T-helper 17 cell (primary cell): ENCODE results near the gene SRGAP2B. TPM values are rescaled to one million over a fixed set of nuclear protein-coding genes. Genes with fewer than 3 reads are reported as not detected.
"Not testable (repeated sequence)": the region's sequence is repeated elsewhere in the genome, so short reads cannot be mapped to it uniquely, and the experiment has no call there.

Source experiments
- ATAC-seq: fragments of 150-1000 bp; cut with Tn5 transposase; 2 replicates; pipeline ENCODE4 v1.10.0; 2021; ENCODE audit warnings: mild to moderate bottlenecking, moderate library complexity
- DNase-seq, 3 donors: peaks; one replicate each; pipeline versions ENCODE4 v3.0.0 to v3.0.0-alpha.2; 2020 to 2021
- H3K9me3 ChIP-seq: one replicate; pipeline ENCODE4 v1.7.0; 2013; ENCODE audit warnings: low read length, mild to moderate bottlenecking; ENCODE audit not compliant: control insufficient read depth, poor library complexity, severe bottlenecking
- H3K27ac Mint-ChIP-seq: one replicate; pipeline ENCODE4 v1.8.0; 2022; ENCODE audit warnings: mild to moderate bottlenecking, moderate library complexity, mixed read lengths
- H3K27me3 Mint-ChIP-seq: one replicate; pipeline ENCODE4 v1.8.0; 2022; ENCODE audit warnings: mixed read lengths
- H3K36me3 Mint-ChIP-seq: one replicate; pipeline ENCODE4 v1.8.0; 2022; ENCODE audit warnings: low read depth, mixed read lengths
- H3K4me1 Mint-ChIP-seq: one replicate; pipeline ENCODE4 v1.8.0; 2022; ENCODE audit warnings: mild to moderate bottlenecking, mixed read lengths
- H3K4me3 Mint-ChIP-seq: one replicate; pipeline ENCODE4 v1.8.0; 2022; ENCODE audit warnings: mild to moderate bottlenecking, moderate library complexity, mixed read lengths
- total RNA-seq, 4 donors: library from RNA in 2 of 4; stranded (reverse) in 2 of 4; gene quantifications; one replicate each; pipeline ENCODE4 v1.2.3 and lab custom pipeline; 2022 to 2026

SRGAP2B gene
- total RNA-seq, 2 donors from 2014 or later, result 22.5 to 23.0 TPM

- ATAC-seq, H3K9me3 ChIP-seq, H3K4me3 Mint-ChIP-seq, DNase-seq, H3K36me3 Mint-ChIP-seq, H3K27me3 Mint-ChIP-seq, H3K4me1 Mint-ChIP-seq, H3K27ac Mint-ChIP-seq: not testable (repeated sequence)
Observed at GRCh38 chr1:145010580-145010979, 84.5 kb downstream of the SRGAP2B start.

GRCh38 chr1:145009928-145010327 is 85.2 kb downstream of the SRGAP2B start:
- H3K36me3 Mint-ChIP-seq, DNase-seq, H3K9me3 ChIP-seq, H3K4me1 Mint-ChIP-seq, H3K27me3 Mint-ChIP-seq, H3K27ac Mint-ChIP-seq: not testable (repeated sequence)
- peak overlapping the region; percentile 60 for H3K4me3 Mint-ChIP-seq
- ATAC-seq, result peak; percentile 63

GRCh38 chr1:145008388-145008787 is 86.7 kb downstream of the SRGAP2B start:
- not testable (repeated sequence) for H3K4me1 Mint-ChIP-seq, H3K27me3 Mint-ChIP-seq, H3K9me3 ChIP-seq, DNase-seq, H3K27ac Mint-ChIP-seq, H3K4me3 Mint-ChIP-seq, H3K36me3 Mint-ChIP-seq
- ATAC-seq, result peak; percentile 64

- not testable (repeated sequence) for H3K4me3 Mint-ChIP-seq, H3K36me3 Mint-ChIP-seq, H3K27me3 Mint-ChIP-seq, H3K9me3 ChIP-seq, ATAC-seq, H3K27ac Mint-ChIP-seq, H3K4me1 Mint-ChIP-seq, DNase-seq
Observed at GRCh38 chr1:145005142-145005541, 90.0 kb downstream of the SRGAP2B start.

GRCh38 chr1:145001381-145001780 is 93.7 kb downstream of the SRGAP2B start:
- H3K27ac Mint-ChIP-seq, DNase-seq, H3K9me3 ChIP-seq, H3K4me3 Mint-ChIP-seq, H3K36me3 Mint-ChIP-seq, H3K4me1 Mint-ChIP-seq, H3K27me3 Mint-ChIP-seq, ATAC-seq: not testable (repeated sequence)

- not testable (repeated sequence) for H3K27ac Mint-ChIP-seq, H3K4me3 Mint-ChIP-seq, DNase-seq, ATAC-seq, H3K36me3 Mint-ChIP-seq, H3K4me1 Mint-ChIP-seq, H3K27me3 Mint-ChIP-seq, H3K9me3 ChIP-seq
Observed at GRCh38 chr1:145000743-145001326, 94.3 kb downstream of the SRGAP2B start.

GRCh38 chr1:145000074-145000742 is 94.9 kb downstream of the SRGAP2B start:
- H3K27ac Mint-ChIP-seq, H3K36me3 Mint-ChIP-seq, DNase-seq, ATAC-seq, H3K9me3 ChIP-seq, H3K4me3 Mint-ChIP-seq, H3K27me3 Mint-ChIP-seq, H3K4me1 Mint-ChIP-seq: not testable (repeated sequence)

- ATAC-seq, H3K9me3 ChIP-seq, H3K4me3 Mint-ChIP-seq, H3K27ac Mint-ChIP-seq, H3K4me1 Mint-ChIP-seq, DNase-seq, H3K27me3 Mint-ChIP-seq, H3K36me3 Mint-ChIP-seq: not testable (repeated sequence)
Observed at GRCh38 chr1:144998981-144999273, 96.2 kb downstream of the SRGAP2B start.

GRCh38 chr1:144998134-144998980 is 96.8 kb downstream of the SRGAP2B start:
- H3K27me3 Mint-ChIP-seq, H3K4me1 Mint-ChIP-seq, ATAC-seq, H3K4me3 Mint-ChIP-seq, H3K27ac Mint-ChIP-seq, H3K9me3 ChIP-seq, DNase-seq, H3K36me3 Mint-ChIP-seq: not testable (repeated sequence)

GRCh38 chr1:144995833-144996410 is 99.2 kb downstream of the SRGAP2B start:
- H3K36me3 Mint-ChIP-seq, H3K27me3 Mint-ChIP-seq, H3K27ac Mint-ChIP-seq, ATAC-seq, H3K4me1 Mint-ChIP-seq, H3K9me3 ChIP-seq, H3K4me3 Mint-ChIP-seq, DNase-seq: not testable (repeated sequence)

- H3K4me1 Mint-ChIP-seq, H3K27ac Mint-ChIP-seq, ATAC-seq, H3K27me3 Mint-ChIP-seq, H3K4me3 Mint-ChIP-seq, DNase-seq, H3K9me3 ChIP-seq, H3K36me3 Mint-ChIP-seq: not testable (repeated sequence)
Observed at GRCh38 chr1:144992915-144993314, 102.2 kb downstream of the SRGAP2B start.

GRCh38 chr1:144990611-144991010 is 104.5 kb downstream of the SRGAP2B start:
- H3K27me3 Mint-ChIP-seq, H3K4me3 Mint-ChIP-seq, DNase-seq, H3K9me3 ChIP-seq, ATAC-seq, H3K4me1 Mint-ChIP-seq, H3K27ac Mint-ChIP-seq, H3K36me3 Mint-ChIP-seq: not testable (repeated sequence)

GRCh38 chr1:144987131-144987530 is 108.0 kb downstream of the SRGAP2B start:
- not testable (repeated sequence) for H3K4me1 Mint-ChIP-seq, DNase-seq, H3K9me3 ChIP-seq, ATAC-seq, H3K4me3 Mint-ChIP-seq, H3K27me3 Mint-ChIP-seq, H3K27ac Mint-ChIP-seq, H3K36me3 Mint-ChIP-seq
